HTR-8/SVneo (cell line): ENCODE results near the gene MSI2.
A peak's percentile ranks its signal among the peaks of the same experiment; 100 is the strongest.
"Not testable (repeated sequence)": the region's sequence is repeated elsewhere in the genome, so short reads cannot be mapped to it uniquely, and the experiment has no call there.

Source experiments
- DNase-seq: peaks from one replicate; pipeline ENCODE4 v3.0.0; 2011; ENCODE audit warnings: low spot score, mixed read lengths; ENCODE audit not compliant: insufficient read length
- FAIRE-seq: peaks from 2 replicates; lab custom pipeline; 2011; peaks lifted over from hg19 to GRCh38; lab: Jason Lieb, UNC

The MSI2 gene

DNA sequence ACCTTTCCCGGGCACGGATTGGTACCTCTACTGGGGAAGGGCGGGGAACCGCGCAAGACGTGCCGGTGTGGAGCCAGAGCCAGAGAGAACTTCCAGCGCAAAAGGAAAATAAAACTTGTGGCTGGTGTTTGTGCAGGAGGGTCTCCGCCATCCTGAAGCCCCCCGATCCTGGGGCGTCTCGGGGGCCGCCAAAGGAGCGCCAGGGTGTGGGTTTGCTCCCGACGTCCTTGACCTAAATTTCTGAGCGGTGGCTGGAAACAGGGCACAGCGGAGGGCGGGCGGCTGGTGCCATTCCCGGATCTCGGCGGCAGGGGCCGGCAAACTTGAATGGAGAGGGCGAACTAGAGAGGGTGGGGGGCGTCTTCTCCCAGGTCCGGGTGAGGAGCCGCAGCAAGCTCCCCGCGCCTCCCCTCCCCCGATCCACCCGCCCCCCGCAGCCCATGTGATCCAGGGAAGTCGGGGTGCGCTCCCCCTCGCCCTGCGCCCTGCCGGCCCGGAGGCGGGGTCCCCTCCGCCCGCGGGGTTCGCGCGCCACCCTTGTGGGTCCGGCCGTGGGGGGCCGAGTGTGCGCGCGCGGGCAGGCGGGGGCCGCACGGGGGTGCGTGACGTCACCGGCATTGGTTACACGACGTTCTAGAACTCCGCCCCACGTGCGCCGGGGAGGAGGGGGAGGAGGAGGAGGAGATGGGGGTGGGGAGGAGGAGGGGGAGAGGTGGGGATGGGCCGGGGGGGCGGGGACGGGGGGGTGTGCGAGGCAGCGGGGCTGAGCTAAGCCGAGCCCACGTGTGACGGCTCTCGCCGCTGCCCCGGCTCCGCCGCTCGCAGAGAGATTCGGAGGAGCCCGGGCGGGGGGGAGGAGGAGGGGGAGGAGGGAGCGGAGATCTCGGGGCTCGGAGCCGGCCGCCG lies at the start of gene MSI2:
Gene MSI2 (plus strand): TSS at position 748 of the 906 bp plus-strand sequence. CDS start 220 bp downstream, outside the sequence.
- FAIRE-seq (peak; percentile 95), DNase-seq (peak; percentile 85)

DNA sequence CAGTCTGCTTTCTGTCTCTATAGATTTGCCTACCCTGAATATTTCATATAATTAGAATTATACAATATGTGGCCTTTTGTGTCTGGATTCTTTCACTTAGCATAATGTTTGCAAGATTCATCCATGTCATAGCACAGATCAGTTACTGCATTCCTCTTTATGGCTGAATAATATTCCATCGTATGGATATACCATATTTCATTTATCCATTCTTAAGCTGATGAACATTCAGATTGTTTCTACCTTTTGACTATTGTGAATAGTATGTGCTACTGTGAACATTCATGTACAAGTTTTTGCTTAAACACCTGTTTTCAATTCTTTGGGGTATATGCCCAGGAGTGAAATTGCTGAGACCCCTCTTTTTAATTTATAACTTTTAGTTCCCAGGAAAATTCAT lies 49.4 kb upstream of the MSI2 start:
- FAIRE-seq (no peak), DNase-seq (no peak)

DNA sequence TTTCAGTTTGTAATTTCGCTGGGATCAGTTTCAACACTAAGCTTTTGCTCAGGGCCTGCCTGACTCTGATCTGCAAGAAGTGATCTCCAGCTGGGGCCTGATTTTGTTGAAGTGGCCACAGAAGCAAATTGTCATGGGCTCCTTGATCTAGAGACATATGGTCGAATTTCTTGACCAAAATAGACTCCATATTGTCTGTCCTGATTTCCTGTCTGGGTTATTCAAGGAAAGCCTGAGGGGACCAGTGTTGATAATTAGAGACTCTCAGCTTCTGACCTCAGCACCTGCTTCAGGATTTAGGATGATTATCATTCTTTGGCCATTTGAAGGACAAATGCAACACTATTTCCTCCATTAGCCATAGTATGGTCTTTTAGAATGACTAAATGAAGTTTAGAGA lies 48.9 kb upstream of the MSI2 start:
- FAIRE-seq (no peak), DNase-seq (no peak)

DNA sequence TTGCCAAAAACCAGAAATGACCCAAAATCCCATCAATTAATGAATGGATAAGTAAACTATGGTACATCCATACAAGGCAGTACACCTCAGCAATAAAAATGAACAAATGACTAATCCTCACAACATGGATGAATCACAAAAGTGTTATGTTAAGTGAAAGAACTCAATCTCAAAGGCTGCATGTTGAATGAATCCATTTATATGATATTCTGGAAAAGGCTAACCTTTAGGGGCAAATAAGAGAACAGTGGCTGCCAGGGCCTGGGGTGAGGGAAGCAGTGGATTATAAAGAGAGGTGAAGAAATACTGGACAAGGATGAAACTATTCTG lies 46.1 kb upstream of the MSI2 start:
- DNase-seq (no peak), FAIRE-seq (no peak)

DNA sequence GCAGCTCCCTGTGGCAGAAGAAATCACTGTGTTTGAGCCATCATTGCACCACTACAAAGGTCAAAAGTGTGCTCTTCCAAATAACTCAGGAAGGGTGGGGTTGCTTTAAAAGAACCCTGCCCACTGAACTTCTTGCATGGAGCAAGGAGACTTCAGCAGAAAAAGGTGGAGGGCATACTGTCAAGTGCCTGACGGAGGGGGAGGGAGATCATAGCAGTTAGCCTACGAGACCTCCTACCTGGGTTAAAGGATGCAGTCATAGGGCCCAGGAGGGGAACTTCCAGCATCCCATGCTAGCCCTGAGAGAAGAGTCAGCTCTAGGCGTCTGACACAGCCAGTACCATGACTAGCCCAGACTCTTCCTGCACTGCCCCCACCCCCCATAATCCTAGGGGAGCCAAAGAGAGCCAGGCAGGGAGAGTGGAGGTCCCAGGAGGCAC lies 45.3 kb upstream of the MSI2 start:
- no peak for DNase-seq
- FAIRE-seq = no peak

DNA sequence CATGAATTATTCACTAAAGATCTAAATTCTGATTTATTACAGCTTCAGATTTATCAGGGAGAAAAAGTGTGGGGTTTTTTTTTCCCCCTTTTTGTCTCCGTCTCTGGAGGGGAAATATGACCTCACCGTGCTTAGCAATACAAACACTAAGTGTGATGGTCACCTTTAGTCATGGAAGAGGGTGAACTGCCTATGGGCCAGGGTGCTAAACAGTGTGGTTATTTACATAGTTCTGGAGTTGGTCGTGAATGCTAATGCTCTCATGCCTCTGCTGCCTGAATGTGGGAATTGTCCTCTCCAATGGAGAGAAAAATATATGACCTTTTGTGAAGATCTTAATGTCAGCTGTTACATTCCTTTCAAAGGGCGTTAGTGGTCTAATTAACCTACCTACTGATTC lies 44.8 kb upstream of the MSI2 start:
- FAIRE-seq = peak; percentile 83
- DNase-seq = no peak

DNA sequence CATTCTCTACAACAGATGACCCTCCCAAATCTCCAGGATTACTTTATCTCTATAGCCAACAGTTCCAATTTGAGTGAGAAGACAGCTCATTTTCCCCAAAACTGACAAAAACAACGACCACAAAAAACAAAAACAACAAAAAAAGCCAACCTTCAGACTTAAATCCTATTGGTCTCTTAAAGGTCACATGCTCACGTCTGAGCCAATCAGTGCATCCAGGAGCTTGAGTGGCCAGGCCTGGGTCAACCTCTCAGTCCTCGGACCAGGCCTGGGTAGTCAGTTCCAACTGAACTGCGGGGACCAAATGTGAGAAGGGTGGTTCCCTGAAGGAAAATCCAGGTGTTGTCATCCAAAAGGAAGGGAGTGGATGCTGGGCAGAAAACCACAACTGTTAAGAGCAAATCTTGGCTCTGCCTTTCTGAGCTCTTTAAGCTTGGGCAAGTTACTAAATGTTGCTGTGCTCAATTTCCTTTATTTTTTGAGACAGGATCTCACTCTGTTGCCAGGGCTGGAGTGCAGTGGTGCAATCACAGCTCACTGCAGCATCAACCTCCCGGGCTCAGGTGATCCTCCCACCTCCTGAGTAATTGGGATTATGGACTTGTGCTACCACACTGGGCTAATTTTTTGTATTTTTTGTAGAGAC lies 43.0 kb upstream of the MSI2 start:
- FAIRE-seq (no peak), DNase-seq (no peak)

DNA sequence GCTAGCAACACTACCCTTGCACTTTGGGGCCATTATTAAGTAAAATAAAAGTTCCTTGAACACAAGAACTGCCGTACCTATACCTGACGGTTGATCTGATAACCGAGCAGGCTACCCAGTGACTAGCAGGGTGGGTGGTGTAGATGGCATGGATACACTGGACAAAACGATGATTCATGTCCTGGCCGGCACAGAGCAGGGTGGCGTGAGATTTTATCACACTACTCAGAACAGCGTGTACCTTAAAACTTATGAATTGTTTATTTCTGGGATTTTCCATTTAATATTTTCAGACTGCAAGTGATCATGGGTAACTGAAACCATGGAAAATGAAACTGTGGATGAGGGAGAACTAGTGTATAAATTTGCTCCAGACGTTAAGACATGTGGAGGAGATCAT lies 41.0 kb upstream of the MSI2 start:
- FAIRE-seq = peak; percentile 82

DNA sequence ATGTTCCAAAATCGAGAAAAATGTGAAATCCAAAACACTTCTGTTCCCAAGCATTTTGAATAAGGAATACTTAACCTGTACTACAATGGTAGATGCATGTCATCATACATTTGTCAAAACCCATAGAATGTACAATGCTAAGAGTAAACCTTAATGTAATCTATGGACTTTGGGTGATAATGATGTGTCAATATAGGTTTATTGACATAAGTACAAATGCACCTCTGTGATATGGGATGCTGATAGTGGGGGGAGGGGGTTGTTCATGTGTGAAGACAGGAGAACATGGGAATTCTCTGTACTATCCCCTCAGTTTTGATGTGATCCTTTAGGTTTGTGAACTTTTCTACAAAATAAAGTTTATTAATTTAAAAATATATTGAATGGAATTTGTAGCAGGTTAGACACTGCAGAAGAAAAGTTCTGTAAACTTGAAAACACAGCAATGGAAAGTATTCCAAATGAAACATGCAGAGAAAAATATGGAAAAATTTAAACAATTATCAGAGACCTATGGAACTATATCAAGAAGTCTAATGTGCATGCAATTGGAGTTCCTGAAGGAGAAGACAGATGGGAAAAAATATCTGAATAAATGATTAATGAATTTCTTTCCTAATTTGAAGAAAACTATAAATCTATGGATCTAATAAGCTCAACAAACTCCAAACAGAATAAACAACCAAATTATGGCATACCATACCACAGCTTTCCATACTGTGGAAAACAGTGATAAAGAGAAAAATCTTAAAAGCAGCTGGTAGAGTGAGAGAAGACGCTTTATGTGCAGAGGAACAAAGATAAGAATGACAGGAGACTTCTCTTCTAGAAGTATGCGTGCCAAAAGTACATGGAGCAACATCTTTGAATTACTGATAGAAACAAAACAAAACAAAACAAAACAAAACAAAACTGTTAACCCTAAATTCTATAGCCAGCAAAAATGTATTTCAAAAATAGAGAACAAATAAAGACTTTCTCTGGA lies 34.7 kb upstream of the MSI2 start:
- DNase-seq (no peak), FAIRE-seq (no peak)

More for the DNA sequence above, 41.0 kb upstream of the MSI2 start:
- DNase-seq = no peak

DNA sequence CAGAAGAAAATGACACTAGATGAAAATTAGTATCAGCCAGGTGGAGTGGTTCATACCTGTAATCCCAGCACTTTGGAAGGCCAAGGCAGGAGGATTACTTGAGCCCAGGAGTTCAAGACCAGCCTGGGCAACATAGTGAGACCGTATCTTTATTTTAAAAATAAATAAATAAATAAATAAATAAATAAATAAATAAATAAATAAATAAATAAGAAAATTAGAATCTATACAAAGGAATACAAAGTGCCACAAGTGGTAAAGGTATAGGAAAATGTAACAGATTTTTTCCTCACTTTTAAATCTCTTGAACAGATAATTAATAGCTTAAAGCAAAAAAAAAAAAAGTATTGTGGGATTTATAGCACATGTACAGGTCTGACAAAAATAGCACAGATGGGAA lies 33.9 kb upstream of the MSI2 start:
- not testable (repeated sequence) for DNase-seq, FAIRE-seq

DNA sequence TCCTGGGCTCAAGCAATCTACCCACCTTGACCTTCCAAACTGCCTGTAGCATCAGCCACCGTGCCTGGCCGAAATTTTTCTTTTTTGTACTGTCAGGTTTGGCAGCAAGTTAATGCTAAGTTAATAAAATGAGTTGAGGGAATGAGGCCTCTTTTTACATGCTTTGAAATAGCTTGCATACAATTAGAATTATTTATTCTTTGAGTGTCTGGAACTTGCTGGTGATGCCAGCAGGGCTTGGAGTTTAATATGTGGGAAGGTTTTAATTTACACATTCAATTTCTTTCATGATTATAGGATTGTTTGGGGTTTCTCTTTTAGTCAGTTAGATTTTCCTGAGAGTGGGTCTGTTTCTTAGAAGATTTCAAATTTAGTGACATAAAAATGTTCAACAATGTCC lies 31.2 kb upstream of the MSI2 start:
- FAIRE-seq (no peak), DNase-seq (no peak)

DNA sequence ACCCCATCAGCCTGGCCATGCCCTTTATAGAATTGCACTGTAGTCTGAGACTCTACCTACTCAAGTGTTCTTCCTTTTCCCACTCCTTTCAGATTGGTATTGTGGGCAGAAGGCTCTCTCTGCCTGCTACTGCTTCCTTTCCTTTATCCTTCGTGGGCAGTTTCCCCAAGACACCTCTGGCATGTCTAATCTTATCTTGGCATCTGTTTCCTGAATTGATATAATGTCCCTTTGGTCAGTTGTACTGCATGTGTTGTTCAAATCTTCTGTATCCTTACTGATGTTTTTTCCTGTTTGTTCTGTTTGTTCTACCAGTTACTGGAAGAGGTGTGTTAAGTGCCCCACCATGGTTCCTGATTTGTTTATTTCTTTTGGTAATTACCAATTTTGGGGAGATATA lies 29.5 kb upstream of the MSI2 start:
- DNase-seq (no peak), FAIRE-seq (no peak)

DNA sequence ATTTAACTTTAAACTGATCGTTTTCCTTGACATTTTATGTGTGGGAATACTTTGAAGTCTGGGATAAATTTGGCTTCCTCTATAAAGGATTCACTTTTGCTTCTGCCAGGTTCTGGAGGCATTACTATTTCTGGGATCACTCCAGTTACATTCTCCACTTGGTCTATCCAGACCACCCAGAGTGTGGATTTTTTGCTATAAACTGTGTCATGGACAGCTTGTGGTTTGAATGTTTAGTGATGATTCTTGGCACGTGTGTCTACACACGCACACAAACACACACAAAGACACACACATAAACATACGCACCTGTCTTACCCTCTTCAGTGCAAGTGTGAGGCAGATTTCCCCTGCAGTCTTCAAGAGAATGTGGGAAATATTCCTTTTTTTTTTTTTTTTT lies 27.4 kb upstream of the MSI2 start:
- DNase-seq (no peak), FAIRE-seq (no peak)

DNA sequence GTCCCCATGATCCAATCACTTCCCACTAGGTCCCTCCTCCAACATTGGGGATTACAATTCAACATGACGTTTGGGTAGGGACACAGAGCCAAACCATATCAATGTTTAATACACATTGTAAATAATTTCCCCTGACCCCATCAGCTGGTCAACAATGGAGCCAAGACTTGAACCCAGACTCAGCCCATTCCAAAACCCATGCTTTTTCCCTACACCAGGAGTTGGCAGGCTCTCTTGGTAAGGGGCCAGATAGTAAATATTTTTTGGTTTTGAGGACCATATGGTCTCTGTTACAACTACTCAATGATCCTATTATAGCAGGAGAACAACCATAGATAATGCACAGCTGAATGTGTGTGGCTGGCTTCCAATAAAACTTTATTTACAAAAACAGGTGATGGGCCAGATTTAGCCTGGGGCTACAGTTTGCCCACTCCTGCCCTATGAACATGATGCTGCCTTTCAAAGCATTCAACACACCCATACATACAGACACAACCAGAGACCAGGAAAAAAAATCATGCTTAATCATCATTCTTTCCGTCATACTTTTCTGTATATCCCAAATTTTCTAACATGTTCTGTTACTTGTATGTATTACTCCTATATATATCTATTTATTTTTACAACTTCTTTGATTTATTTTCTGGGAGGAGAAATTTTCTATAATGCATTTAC lies 22.1 kb upstream of the MSI2 start:
- FAIRE-seq (peak; percentile 26), DNase-seq (no peak)

DNA sequence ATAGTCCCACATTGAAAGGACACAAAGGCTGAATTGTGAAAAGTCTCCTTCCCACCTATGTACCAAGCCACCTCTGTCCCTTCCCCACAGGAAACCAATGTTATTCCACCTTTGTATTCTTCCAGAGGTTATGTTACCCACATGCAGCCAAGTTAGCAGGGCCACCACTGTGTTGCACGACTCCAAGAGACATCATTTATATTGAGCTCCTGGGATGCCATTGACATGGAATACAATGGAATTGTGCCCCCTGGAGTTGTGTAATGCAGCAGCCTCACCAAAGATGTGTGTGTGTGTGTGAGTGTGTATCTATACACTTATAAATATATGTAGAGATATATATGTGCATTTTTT lies 21.6 kb upstream of the MSI2 start:
- no peak for FAIRE-seq
- no peak for DNase-seq

DNA sequence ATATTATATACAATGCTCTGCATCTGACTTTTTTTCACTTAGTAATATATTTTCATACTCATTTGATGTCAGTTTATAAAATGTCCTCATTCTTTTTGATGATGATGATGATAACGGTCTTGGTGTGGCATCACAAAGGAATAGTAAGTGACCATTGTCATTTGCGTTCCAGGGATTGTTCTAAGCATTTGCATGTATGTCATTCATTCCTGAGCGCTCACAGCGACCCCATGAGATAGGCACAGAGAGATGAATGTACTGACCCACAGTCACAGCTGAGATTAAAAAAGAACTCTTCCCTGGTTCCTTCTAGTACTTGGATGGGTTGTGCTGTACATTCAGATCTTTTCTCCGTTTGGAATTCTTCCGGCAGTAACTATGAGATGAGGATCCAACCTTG lies 21.2 kb upstream of the MSI2 start:
- FAIRE-seq = no peak

DNA sequence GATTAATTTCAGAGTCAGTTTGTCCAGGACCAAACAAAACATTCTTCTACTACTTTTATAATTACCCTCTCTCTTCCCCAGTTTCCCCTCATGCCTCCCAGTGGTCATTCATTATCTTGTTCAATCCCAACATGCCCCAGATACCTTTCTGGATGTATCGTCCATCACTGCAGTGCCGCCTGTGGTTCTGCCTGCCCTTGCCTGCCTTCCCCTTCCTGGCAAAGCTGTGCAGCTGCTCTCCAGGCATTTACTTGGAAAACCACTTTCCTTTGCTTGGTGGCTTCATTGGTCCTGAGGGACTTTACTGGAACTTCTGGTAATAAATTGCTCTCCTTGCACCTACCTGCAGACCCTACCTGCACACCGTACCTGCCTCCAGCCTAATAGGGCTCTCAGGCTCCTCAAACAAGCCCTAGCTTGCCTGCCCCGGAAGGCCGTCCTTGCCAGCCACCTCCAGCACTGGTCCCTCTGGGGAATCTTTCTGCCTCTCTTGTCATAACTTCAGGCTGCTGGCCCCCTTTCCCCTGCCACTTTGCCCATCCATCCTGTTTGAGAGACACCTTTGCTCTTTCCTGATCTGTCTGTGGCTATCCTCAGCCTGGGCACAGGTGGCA lies 19.5 kb upstream of the MSI2 start:
- peak; percentile 44 for FAIRE-seq

More for the DNA sequence above, 21.2 kb upstream of the MSI2 start:
- no peak for DNase-seq

DNA sequence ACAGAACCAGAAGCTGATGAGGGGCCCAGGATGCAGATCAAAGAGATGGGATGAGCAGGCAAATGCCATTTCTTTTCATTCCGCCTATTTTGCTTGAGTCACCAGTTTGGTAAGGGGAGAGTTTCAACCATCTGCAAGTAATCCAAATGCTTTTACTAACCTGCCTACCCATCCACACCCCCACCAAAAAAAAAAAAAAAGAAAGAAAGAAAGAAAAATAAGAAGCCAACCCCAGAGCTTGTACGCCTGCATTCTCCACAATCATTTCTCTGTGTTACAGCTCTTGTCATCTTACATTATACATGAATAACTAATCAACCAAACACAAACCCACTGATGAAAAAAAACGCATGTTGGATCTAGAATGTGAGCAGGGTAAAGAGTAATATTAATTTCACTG lies 15.7 kb upstream of the MSI2 start:
- FAIRE-seq (no peak), DNase-seq (no peak)

More for the DNA sequence above, 19.5 kb upstream of the MSI2 start:
- no peak for DNase-seq

DNA sequence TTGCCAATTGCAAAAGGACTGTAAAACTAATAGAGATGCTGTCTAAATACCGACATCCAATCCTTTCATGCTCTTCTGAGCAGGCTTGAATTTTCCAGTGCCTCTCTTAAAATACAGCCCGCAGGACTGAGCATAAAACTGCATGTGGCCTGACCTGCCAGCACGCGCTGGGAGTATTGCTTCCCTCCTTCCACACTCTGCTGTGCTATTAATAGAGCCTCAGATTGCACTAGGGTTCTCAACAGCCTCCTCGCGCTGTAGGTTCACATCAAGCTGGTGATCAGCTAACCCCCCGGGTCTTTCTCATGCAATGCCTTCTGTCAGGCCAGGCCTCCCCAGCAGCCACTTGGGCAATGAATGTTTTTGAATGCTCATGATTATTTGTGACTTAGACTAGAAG lies 14.2 kb upstream of the MSI2 start:
- FAIRE-seq = no peak

More for the DNA sequence above, 14.2 kb upstream of the MSI2 start:
- DNase-seq = no peak
